ENCODE results near the gene FSTL4. TPM values are rescaled to one million over a fixed set of nuclear protein-coding genes. Genes with fewer than 3 reads are reported as not detected.
A peak's percentile ranks its signal among the peaks of the same experiment; 100 is the strongest.

Gene FSTL4
- total RNA-seq, 4 donors from 2014 or later: 0.33 to 0.78 (median 0.34) TPM; not detected in 1

DNA sequence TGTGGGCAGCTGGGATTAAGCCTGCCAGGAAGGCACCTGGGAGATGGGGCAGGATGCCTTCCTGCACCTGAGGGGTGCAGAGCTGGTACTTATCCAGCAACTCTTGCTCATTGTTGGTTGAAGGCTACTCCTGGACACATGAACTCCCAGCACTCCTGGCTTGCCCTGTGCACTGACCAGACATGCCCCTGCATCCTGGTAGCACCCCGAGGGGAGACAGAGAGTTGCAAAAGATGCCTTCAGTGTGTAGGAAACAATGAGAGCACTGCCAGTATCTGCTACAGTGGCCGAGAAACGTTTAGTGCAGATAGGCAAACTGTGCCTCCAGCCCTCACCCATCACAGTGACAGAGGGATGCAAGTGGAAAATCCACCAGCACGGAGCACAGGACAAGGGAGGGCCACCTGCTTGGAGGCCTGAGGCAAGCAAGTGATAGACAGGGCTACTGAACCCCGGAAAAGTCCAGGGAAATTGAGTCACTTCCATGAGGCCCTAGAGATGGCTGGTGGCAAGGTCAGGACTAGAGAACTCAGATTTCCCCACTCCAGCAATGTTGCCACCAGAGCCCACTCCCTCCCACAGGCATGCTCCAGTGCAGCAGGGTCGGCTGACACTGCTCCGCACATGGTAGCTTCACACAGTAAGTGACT is 171.1 kb downstream of the FSTL4 start:
- WGBS: 85% methylated on average over 7 of the region's 7 CpGs
- intact Hi-C loops (cut with DNase I): no loop called here
- H3K4me1 ChIP-seq: peaks cover 0 to 9% (median 3%) of the 10 kb centered on the region in 4 donors
- TF ChIP-seq EP300 (IDR thresholded peaks at IDR 0.05): no peak
- TF ChIP-seq POLR2A (IDR thresholded peaks at IDR 0.05; ENCODE audit: low read depth): no peak
- TF ChIP-seq, protein P1, sequence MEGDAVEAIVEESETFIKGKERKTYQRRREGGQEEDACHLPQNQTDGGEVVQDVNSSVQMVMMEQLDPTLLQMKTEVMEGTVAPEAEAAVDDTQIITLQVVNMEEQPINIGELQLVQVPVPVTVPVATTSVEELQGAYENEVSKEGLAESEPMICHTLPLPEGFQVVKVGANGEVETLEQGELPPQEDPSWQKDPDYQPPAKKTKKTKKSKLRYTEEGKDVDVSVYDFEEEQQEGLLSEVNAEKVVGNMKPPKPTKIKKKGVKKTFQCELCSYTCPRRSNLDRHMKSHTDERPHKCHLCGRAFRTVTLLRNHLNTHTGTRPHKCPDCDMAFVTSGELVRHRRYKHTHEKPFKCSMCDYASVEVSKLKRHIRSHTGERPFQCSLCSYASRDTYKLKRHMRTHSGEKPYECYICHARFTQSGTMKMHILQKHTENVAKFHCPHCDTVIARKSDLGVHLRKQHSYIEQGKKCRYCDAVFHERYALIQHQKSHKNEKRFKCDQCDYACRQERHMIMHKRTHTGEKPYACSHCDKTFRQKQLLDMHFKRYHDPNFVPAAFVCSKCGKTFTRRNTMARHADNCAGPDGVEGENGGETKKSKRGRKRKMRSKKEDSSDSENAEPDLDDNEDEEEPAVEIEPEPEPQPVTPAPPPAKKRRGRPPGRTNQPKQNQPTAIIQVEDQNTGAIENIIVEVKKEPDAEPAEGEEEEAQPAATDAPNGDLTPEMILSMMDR (IDR thresholded peaks at IDR 0.05): no peak
- TF ChIP-seq POLR2AphosphoS5 (IDR thresholded peaks at IDR 0.05): no peak
- no peaks in the 10 kb centered on the region for H3K27me3 ChIP-seq
- H3K4me3 ChIP-seq: no peak overlapping the region
- no peak for DNase-seq (ENCODE audit: extremely low spot score)
- H3K36me3 ChIP-seq: no peaks in the 10 kb centered on the region
- no peak overlapping the region for H3K27ac ChIP-seq (replicated peaks in 1 of 4)
- no peaks in the 10 kb centered on the region for H3K9me3 ChIP-seq

- Histone ChIP-seq H3K4me3 (no peak overlapping the region), H3K9me3 (no peaks in the 10 kb centered on the region), H3K27ac (replicated peaks in 1 of 4) (no peak overlapping the region), H3K27me3 (no peaks in the 10 kb centered on the region), H3K36me3 (no peaks in the 10 kb centered on the region), H3K4me1 (peaks cover 0 to 5% (median 2%) of the 10 kb centered on the region in 4 donors)
- intact Hi-C loops (cut with DNase I): no loop called here
- WGBS: 79% methylated on average over 6 of the region's 7 CpGs
- TF ChIP-seq, protein P1 (IDR thresholded peaks at IDR 0.05): no peak
- no peak for TF ChIP-seq EP300 (IDR thresholded peaks at IDR 0.05)
- TF ChIP-seq POLR2A (IDR thresholded peaks at IDR 0.05; ENCODE audit: low read depth): no peak
- TF ChIP-seq POLR2AphosphoS5 (IDR thresholded peaks at IDR 0.05): no peak
- DNase-seq (ENCODE audit: extremely low spot score): no peak
These were observed 171.8 kb downstream of the FSTL4 start for GRCh38 chr5:133440467-133441115.

- intact Hi-C loops (cut with DNase I): no loop called here
- DNase-seq (ENCODE audit: extremely low spot score): no peak
- WGBS: 94% methylated on average over 8 of the region's 8 CpGs
- Histone ChIP-seq H3K36me3 (no peaks in the 10 kb centered on the region), H3K4me3 (no peak overlapping the region), H3K9me3 (no peaks in the 10 kb centered on the region), H3K4me1 (no peaks in the 10 kb centered on the region), H3K27me3 (no peaks in the 10 kb centered on the region), H3K27ac (replicated peaks in 1 of 4) (peak overlapping the region in 1 of 4 donors; percentile 34)
- TF ChIP-seq, protein P1 (IDR thresholded peaks at IDR 0.05): no peak
- no peak for TF ChIP-seq POLR2AphosphoS5 (IDR thresholded peaks at IDR 0.05)
- TF ChIP-seq POLR2A (IDR thresholded peaks at IDR 0.05; ENCODE audit: low read depth): no peak
- no peak for TF ChIP-seq EP300 (IDR thresholded peaks at IDR 0.05)
These were observed 172.5 kb downstream of the FSTL4 start for GRCh38 chr5:133439859-133440258.

GRCh38 chr5:133438487-133438886 is 173.9 kb downstream of the FSTL4 start:
- 87% methylated on average over 3 of the region's 3 CpGs for WGBS
- H3K27ac ChIP-seq (replicated peaks in 1 of 4): no peak overlapping the region
- no peaks in the 10 kb centered on the region for H3K4me1 ChIP-seq
- H3K4me3 ChIP-seq: no peak overlapping the region
- no peaks in the 10 kb centered on the region for H3K9me3 ChIP-seq
- TF ChIP-seq POLR2A (IDR thresholded peaks at IDR 0.05; ENCODE audit: low read depth) (no peak), POLR2AphosphoS5 (IDR thresholded peaks at IDR 0.05) (no peak), EP300 (IDR thresholded peaks at IDR 0.05) (no peak)
- TF ChIP-seq, protein P1 (IDR thresholded peaks at IDR 0.05): no peak
- DNase-seq (ENCODE audit: extremely low spot score): no peak
- H3K27me3 ChIP-seq: no peaks in the 10 kb centered on the region
- no peaks in the 10 kb centered on the region for H3K36me3 ChIP-seq
- intact Hi-C loops (cut with DNase I): no loop called here
